G401.6 (cell line): ENCODE measurements around the gene EFHD1.
"Not testable (repeated sequence)": the region's sequence is repeated elsewhere in the genome, so short reads cannot be mapped to it uniquely, and the experiment has no call there.

Experiments
- FAIRE-seq: peaks from 2 replicates; lab custom pipeline; 2012; peaks lifted over from hg19 to GRCh38; lab: Jason Lieb, UNC

EFHD1 gene

DNA sequence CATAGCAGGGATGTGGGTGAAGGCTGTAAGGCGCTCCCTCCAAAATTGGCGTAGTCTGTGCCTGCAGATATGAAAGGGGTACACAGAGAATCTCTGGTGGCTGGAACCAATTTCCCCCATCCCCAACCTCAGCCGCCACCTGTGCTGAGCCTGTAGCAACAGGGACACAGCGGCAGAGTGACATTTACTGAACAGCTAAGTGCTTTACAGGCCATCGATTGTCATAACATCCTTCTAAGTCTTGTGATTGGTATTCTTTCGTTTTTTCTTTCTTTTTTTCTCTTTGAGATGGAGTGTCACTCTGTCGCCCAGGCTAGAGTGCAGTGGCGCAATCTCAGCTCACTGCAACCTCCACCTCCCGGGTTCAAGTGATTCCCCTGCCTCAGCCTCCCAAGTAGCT lies 12.2 kb upstream of the EFHD1 start:
- FAIRE-seq, result no peak

DNA sequence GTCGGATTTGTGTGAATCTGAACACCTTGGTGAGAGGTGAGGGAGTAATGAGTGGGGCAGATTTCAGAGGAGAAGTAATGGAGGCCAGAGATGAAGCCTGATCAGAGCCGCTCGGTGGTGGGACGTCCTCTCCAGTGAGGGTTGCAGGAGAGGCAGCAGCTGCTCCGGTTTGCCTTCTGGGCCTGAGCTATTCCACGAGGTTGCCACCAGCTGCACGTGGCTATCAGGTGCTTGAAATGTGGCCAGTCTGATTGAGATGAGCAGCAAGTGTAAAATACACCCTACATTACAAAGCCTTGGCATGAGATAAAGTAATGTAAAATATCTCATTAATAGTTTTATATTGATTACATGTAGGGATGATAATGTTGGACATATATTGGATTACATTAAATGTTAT lies 10.8 kb upstream of the EFHD1 start:
- FAIRE-seq, result no peak

DNA sequence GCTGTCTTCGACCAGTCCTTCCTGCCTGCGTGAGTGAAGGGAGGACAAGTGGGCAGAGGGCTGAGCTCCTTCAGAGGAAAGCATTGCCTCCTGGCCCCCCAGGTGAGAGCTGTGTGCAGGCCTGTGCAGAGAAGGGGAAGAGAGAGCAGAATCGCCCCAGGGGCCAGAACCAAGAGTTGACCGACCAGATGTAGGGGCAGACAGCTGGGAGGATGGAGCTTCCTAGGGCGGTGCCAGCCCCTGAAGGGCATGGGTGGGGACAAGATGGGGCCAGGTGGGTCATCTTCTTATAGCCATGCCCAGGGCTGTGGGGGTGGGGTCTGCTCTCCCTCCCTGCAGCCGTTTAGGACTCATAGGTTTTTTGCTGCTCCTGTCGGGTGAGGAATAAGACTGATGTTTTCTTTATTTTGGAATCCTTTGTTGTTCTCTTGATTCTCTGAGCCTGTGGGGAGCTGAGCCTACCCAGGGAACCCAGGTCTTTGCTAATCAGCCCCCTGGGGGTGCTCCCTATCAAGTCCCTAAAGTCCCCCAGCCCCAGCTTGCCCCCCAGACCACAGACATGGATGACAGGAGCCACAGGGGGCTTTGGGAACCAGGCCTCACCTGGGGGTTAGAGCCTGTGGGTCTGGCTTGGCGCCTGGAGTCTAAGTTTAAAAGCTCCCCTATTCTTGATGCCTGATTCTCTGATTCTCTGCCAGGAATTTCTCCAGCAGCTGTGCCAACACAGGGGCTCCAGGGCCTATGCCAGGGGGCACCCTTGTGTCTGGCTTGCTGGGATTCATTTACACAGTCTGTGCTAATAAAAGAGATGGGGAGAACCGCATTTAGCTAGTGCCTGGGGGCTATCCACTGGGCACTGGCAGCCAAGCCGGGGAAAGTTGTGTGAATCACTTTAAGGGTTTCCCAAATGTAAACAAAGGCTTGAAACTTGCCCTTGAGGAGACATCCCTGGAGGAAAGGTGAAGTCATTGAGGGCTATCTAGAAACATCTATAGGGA lies 9.3 kb upstream of the EFHD1 start:
- FAIRE-seq, result no peak

DNA sequence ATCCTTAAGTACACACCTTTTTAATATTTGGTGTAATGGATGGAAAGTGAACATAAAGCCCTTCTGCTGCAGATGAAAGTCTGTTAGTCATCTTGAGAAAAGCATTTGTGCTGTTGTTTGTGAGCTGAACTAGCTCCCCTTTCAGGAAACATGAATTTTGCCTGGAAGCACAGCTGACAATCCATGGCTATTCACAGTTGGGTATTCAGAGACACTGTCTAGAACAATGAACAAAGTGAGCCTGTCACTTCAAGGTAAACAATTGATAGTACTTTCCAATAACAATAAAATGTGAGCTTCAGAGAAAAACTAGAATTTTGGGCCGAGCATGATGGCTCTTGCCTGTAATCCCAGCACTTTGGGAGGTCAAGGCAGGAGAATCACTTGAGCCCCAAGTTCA lies 6.8 kb upstream of the EFHD1 start:
- no peak for FAIRE-seq

DNA sequence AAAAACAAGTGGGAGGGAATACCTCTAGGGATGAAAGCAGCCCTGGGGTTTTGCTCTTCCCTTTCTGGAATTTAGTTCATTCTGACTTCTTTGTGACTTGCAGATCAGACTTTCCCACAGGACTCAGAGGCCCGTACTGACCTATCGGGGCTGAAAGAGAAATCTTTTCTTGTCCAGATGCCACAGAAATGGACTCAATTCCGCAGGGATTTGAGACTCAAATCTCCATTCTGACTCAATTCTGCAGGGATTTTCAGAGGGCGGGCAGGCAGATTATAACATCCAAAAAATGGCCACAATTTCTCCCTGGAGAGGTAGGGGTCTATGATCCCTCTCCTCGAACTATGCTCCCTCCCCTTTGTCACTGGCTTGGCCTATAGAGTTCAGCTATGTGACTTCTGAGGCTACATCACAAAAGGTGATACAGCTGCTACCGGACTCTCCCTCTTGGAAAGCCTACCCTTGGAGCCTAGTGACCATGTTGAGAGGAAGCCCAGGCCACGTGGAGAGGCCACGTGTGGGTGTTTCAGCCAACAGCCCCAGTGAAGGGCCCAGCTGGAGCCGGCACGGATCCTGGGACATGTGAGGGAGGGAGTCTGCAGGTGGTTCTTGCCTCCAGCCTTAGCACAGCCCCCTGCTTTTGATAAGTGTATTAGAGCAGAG lies 4.8 kb upstream of the EFHD1 start:
- FAIRE-seq, result no peak

DNA sequence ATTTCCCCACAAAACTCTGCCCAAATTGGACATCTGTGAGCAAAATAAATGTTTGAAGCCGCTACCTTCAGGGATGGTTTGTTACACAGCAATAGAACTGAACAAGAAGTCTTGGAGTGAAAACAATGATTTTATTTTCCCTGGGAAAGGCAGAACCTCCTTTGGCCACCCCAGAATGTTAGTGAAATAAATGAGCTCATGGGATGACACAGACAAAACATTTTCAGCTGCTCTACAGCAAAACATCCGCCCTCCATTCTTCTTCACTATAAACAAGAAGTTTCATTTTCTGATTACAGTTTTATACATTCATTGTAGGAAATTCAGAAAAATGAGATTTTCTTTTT lies 4.3 kb upstream of the EFHD1 start:
- FAIRE-seq, result no peak

DNA sequence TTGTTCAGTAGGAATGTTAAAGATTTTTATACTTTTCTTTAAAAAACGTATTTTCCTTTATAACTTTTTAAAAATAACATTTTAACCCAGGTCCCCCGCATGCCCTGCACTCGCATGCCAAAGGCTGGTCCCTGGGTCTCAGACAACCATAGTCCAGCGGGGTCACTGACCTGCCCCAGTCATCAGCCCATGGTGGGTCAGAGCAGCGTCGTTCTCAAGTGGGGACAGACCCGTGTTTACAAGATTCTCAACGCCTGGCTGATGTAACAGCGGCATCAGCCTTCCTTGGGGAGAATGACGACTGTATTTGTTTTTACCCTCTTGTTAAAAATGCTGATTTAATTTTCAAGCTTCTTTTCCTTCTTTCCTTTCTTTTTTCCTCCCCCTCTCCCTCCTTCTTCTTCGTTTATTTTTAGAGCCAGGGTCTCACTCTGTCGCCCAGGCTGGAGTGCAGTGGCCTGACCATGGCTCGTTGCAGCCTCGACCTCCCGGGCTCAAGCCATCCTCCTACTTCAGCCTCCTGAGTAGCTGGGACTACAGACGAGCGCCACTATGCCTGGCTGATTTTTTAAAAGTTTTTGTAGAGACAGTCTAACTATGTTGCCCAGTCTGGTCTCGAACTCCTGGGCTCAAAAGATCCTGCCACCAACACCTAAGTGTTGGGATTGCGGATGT lies 1.0 kb upstream of the EFHD1 start:
- no peak for FAIRE-seq

DNA sequence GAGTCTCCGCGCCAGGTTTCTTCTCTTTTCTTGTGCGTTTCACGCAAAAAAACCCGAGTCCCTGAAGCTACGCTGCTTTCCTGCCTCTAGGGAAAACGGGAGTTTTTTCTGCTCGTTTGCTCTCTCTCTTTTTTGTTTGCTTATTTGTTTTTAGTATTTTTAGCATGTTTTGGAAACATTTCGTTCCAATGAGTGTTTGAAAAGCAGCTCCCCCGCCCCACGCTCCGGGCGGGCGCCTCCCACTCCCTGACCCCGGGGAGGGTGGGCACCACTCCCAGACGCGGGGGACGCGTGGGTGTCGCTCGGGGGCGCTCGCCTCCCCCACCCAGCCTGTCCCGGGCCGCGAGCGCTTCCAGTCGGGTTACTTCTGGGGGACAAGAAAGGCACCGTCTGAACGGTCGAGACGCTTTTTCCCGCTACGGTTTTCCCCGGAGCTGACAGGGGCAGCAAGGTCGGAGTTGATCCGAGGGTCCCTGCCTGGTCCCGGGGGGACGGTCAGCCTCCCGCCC lies 446 bp upstream of the EFHD1 start:
- no peak for FAIRE-seq

DNA sequence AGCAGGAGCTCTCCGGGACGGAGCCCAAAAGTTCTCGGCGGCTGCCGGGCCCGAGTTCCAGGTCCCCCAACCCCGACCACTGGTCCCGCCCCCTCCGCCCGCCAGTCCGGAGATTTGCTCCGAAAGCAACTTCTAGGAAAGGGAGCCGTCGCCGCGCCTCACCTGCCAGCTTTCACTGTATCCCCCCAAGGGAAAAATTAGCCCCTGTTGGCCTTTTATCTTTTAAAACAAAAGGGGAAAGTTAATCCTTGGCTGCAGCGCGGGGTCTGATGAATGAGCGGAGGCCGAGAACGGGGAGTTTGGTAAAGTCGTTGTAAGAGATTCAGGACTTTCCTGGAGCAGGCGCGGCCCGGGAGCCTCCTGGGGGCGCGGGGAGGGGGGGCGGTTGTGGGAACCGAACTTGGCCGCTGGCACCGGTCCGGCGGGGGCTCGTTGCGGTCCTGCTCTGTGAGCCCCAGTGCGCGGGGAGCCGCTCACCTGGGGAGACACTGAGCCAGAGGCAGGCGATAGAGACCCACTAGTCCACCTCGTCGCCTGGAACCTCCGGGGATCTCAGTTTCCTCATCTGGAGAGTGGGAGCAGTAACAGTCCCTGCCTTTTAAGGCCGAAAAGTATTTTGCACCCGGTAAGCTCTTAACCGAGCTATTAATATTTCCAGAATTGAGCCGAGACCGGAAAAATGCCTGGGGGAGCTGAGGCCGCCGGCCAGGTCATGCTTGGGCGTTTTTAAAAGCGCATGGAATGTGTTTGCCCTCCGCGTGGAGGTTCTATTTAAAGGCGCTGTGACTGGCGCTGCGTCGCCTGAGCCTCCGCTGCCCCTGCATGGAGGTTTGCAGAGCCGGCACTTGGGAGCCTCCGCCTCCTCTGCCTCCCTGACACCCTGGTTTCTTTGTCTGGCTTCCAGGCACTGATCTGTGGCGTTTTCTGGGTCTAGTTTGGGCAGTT lies 1.1 kb downstream of the EFHD1 start:
- no peak for FAIRE-seq

DNA sequence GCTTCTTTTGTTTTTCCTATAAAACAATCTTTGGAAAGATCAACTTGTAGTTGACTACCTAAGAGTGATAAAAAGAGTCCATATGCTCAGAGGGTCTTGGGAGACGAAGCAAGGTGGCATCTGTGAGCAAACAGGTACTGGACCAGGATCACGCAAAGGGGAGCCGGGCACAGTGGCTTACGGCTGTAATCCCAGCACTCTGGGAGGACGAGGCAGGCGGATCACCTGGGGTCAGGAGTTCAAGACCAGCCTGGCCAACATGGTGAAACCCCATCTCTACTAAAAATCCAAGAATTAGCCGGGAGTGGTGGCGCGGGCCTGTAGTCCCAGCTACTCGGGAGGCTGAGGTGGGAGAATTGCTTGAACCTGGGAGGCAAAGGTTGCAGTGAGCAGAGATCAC lies 2.0 kb downstream of the EFHD1 start:
- FAIRE-seq, result not testable (repeated sequence)

DNA sequence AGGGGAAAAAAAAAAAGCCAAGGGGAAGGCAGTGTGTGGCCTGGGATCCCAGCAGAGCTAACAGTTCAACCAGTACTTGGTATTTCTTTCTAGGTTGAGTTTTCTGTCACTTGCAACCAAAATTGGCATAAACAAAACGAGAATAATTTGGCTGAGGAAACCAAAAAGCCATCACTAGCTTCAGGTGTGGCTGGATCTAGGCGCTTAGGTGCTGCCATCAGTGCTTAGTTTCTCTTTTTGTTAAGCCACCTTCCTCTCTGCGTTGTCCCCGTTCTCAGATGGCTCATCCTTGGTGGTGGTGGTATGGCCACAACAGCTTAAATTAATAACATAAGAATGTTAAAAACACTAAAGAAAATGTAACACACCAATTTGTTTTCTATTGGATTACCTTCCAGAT lies 2.4 kb downstream of the EFHD1 start:
- FAIRE-seq, result no peak

DNA sequence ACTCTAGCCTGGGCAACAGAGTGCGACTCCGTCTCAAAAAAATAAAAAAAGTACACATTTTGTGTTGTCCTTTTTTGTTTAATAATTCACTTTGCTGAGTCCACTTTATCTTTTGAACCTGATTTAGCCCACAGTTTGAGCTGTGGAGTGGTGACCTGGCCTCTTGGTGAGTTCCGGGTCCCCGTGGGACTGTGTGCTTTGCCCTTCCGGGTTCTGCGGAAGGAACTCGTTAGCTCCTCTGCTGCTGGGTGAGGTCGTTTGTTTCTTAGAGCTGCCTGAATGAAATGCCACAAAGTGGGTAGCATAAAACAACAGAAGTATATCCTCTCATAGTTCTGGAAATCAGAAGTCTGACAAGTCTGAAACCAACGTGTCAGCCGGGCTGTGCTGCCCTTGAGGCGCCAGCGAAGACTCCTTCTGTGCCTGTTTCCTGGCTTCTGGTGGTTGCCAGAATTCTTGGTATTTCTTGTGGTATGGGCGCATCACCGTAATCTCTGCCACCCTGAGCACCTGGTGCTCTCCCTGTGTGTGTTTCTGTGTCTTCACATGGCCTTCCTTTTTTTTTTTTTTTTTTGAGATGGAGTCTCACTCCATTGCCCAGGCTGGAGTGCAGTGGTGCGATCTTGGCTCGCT lies 3.5 kb downstream of the EFHD1 start:
- FAIRE-seq, result no peak

DNA sequence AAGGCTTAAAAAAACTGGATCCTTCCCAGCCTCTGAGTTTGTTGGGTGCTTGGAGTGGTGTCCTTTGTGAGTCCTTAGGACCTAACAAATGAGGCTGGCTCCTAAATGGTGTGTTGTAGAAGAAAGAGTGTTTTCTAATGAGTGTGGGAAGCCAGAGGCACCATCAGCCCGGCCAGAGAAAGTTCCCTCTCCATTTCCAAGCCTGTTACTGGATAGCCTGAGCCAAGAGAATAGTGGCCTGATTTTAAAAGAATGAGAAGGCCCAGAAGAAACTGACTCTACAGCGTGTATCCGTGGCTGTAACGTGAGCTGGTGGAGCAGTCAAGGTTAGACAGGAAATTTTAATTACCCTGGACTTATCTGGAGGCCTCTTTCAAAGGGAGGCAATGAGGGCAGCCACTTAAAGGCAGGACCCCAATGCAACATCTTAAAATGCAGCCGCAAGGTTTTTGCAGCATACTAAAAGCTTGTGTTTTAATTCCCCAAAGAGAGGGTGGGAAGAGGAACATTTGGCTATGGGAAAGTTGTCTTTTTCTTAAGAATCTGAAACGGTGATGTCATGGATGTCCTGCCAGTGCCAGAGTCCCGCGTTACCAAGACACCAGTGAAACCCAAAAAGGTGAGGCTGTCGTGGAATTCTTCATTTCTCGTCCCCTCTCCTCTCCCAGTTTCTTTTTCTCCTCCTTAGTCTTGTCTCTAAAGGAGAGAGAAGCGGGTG lies 4.6 kb downstream of the EFHD1 start:
- no peak for FAIRE-seq

DNA sequence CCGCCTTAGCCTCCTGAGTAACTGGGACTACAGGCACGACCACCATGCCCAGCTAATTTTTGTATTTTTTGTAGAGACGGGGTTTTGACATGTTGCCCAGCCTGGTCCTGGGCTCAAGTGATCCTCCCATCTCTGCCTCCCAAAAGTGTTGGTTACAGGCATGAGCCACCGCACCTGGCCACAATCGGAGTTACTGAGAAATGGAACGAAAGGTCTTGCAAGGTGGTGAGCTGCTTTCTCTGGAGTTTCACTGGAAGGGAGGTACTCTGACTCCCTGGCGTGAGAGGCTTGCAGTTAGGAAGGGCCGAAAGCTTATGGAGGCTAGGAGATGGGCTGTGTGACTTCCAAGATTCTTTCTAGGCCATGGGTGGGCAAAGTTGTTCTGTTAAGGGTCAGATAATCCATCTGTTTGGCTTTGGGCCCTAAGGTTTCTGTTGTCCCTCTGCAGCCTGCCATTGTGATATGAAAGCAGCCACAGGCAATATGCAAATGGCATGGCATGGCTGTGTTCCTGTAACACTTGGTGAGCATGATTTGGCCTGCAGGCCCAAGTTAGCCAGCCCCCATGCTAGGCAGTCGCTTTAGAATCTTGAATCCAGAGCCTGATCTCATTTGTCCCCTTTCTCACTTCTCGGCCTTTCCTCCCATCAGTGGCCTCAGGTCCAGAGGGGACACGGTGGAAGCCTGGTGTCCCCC lies 7.9 kb downstream of the EFHD1 start:
- FAIRE-seq, result no peak

DNA sequence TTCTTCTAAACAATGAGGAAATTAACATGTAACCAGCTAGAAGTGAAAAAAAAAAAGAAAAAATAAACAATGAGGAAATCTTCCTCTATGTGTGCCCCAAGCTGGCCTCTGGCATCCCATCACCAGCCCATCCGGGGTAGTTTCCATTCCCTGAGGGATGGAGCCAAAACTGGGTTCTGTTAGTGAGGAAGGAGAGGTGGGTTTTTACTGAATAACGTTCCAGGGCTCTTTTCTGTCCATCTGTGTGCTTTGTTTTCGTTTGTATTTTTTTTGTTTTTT lies 9.7 kb downstream of the EFHD1 start:
- FAIRE-seq, result no peak

DNA sequence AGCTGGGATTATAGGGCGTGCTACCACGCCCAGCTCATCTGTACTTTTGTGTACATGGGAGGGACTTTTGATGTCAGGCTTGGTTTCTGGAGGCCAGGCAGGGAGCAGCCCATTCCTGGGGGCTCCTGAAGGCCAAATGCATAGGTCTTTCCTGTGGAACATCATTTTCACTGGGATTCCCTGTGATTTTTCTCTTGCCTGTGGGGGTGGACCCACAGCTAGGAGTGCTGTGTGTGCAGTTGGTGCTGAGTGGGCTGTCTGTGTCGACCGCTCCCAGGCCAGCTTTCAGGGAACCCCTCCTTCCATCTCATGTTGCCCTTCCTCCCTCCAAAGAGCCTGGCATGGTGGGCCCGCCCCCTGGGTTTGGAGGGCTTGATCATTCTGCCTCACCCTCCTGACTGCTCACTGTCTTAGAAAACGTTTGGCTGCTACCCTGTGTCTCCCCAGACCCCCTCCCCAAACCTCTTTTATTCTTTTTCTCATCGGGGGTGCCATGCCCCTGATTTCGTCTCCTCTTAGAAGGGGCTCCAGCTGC lies 10.5 kb downstream of the EFHD1 start:
- no peak for FAIRE-seq

DNA sequence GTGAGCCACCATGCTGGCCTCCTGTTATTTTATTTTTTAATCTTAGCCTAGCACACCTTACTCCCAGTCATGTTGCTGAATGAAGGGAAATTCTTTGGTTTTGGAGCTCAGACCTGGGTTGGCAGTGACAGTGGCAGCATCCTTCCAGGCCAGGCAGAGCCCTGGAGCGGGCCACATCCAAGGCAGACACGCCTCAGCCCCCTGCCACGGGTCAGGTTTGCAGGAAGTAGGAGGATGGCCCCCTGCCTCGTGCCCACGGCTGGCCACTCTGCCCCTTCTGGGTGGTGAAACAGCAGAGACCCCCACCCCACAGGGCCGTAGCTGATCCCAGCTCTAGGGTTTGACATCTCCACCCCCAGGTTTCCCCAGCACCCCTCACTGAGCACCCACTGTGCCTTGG lies 11.7 kb downstream of the EFHD1 start:
- no peak for FAIRE-seq

DNA sequence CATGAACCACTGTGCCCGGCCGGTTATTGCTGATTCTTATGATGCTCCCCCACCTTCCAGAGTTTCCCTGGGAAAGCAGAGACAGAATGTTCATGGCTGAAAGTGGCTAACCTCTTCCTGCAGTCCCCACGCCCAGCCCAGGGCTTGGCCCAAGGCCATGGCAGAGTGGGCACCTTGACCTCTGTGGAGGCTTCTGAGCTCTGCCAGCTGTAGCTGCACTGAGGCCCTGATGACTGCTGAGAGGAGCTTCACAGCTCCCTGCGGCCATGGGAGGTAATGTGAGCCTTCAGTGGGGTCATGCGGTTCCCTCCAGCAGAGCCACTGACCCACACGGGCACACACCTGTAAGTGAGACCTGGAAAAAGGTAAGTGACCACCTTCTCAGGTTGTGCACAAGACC lies 13.3 kb downstream of the EFHD1 start:
- no peak for FAIRE-seq

DNA sequence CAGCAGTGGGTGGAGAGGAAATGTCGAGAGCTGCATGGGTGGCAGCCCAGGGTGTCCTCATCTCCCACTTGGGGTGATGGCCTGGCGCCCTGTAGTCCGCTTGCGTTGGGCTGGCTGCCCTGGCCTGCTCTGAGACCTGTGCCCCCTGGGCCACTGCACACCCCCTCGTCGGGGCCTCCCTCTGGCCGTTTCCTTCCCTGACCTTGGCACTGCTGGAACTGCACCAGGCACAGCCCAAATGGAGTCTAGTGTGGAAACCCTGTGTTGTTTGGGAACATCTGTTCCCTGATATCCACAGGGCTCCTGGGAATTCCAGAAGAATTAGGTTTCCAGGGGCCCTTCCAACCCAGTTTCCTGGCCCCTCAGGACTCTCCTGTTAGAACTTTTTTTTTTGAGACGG lies 13.9 kb downstream of the EFHD1 start:
- no peak for FAIRE-seq

DNA sequence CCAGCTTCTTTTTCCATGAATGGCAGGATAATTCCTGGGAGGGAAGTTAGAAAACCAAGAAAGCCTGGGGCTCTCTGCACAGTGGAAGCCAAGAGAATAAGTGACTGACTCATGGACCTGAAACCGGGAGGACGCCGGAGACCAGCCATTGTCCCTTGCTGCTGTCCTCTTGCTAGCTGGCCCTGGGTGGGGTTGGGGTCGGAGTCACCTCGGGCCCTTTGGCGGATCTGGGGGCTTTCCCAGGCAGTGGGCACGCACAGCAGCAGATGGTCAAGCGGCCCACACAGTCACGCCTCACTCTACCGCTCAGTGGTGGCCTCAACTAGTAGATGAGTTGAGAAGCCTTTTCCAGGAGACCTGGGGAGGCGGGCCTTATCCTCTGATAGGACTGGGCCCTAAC lies 15.6 kb downstream of the EFHD1 start:
- no peak for FAIRE-seq
